Transverse colon (tissue), 4 donors: Measurements from ENCODE around the gene ESYT1. TPM values are rescaled to one million over a fixed set of nuclear protein-coding genes. Genes with fewer than 3 reads are reported as not detected.

Experiments used
- DNase-seq: peaks from one replicate; pipeline ENCODE4 v3.0.0-alpha.2; 2019
- H3K27ac ChIP-seq, 4 donors: fragments of 200-600 bp; sonication (generic); 2 replicates each; pipeline ENCODE4 v1.5.1; 2016 to 2018; ENCODE audit warnings: inconsistent platforms in 4 of 4
- H3K27me3 ChIP-seq: fragments of 200-600 bp; sonication (generic); 2 replicates; pipeline ENCODE4 v1.5.1; 2017; ENCODE audit warnings: inconsistent platforms
- H3K36me3 ChIP-seq, 4 donors: fragments of 200-600 bp; sonication (generic); 2 replicates each; pipeline ENCODE4 v1.5.1; 2017 to 2019; ENCODE audit warnings: inconsistent platforms in 4 of 4
- H3K4me1 ChIP-seq, 4 donors: fragments of 200-600 bp; sonication (generic); 2 replicates each; pipeline ENCODE4 v1.5.1; 2017 to 2020; ENCODE audit warnings: inconsistent platforms in 4 of 4
- H3K4me3 ChIP-seq, 4 donors: fragments of 200-600 bp; sonication (generic); 1 replicate in 1 of 4; 2 replicates in 3 of 4; pipeline versions ENCODE4 v1.5.1 to v1.6.1; 2017 to 2019; ENCODE audit warnings: inconsistent platforms in 4 of 4
- H3K9me3 ChIP-seq, 2 donors: fragments of 200-600 bp; sonication (generic); 2 replicates each; pipeline ENCODE4 v1.5.1; 2017 to 2019; ENCODE audit warnings: inconsistent platforms in 2 of 2
- CTCF ChIP-seq, 5 experiments: fragments of 200-600 bp in 3 of 5; fragments of 450-650 bp in 2 of 5; sonication (generic) in 3 of 5; IDR thresholded peaks; 1 replicate in 2 of 5; 2 replicates in 3 of 5; pipeline ENCODE4 v1.5.1; 2016 to 2017; ENCODE audit warnings: antibody characterized with exemption in 5 of 5, inconsistent platforms in 3 of 5, mild to moderate bottlenecking in 2 of 5, moderate library complexity in 1 of 5
- EP300 ChIP-seq: sonication (generic); formaldehyde crosslinking; IDR thresholded peaks from one replicate; pipeline ENCODE4 v1.6.1; 2017; ENCODE audit warnings: antibody characterized with exemption, low read depth
- POLR2A ChIP-seq: fragments of 450-650 bp; IDR thresholded peaks from one replicate; pipeline ENCODE4 v1.6.1; 2016; ENCODE audit warnings: antibody characterized with exemption, mild to moderate bottlenecking, moderate library complexity
- POLR2AphosphoS5 ChIP-seq, 3 donors: sonication (generic); formaldehyde crosslinking; IDR thresholded peaks; one replicate each; pipeline ENCODE4 v1.6.1; 2016; ENCODE audit warnings: antibody characterized with exemption in 3 of 3
- WGBS, 2 donors: methylation state at CpG; one replicate each; pipeline ENCODE4 v1.1.5; 2018; ENCODE audit warnings: low coverage in 1 of 2; 5-methylcytosine and 5-hydroxymethylcytosine counted together
- in situ Hi-C, 4 donors: fragments of 200-750 bp; cut with MboI; loops; one replicate each; pipeline versions ENCODE4 v1.15.0 to v1.15.1; 2017; ENCODE audit warnings: low sequenced_read_pairs in 3 of 4, low pct_ligation_motif_present in 1 of 4, low pct_unique_long_range_greater_than_20kb in 1 of 4
- intact Hi-C: fragments of 100-400 bp; cut with DNase I; formaldehyde crosslinking; loops from one replicate; pipeline ENCODE4 v1.15.1; 2023; ENCODE audit warnings: low total_unique reads
- total RNA-seq, 4 donors: library from RNA; depleted of rRNA; stranded (reverse); fragments of >200 nt; gene quantifications; one replicate each; pipeline ENCODE4 v1.1.0, GENCODE V29; 2016

Gene ESYT1
- total RNA-seq, 4 donors from 2014 or later, result 94.2 to 133 (median 97.9) TPM

- Histone ChIP-seq H3K4me3 (peak overlapping the region; percentile 40 to 96 (median 74)), H3K36me3 (peaks cover 0 to 26% (median 9%) of the 10 kb centered on the region in 4 donors), H3K27me3 (no peaks in the 10 kb centered on the region), H3K9me3 (no peaks in the 10 kb centered on the region), H3K27ac (peak overlapping the region; percentile 86 to 96 (median 91)), H3K4me1 (peaks cover 7 to 32% (median 24%) of the 10 kb centered on the region in 4 donors)
- no peak for DNase-seq
- intact Hi-C loops, result no loop called here
- 0 to 1% methylated on average over 1 to 8 of the region's 8 CpGs for WGBS, 2 donors
- TF ChIP-seq POLR2AphosphoS5 (IDR thresholded peaks at IDR 0.05), result no peak
- TF ChIP-seq POLR2A, result no peak
- no peak for TF ChIP-seq EP300
- no peak for TF ChIP-seq CTCF (IDR thresholded peaks at IDR 0.05)
- in situ Hi-C loops, result no loop called here
These were observed 24.3 kb upstream of the ESYT1 start for GRCh38 chr12:56103823-56104108.

- TF ChIP-seq POLR2AphosphoS5 (IDR thresholded peaks at IDR 0.05) (peak; percentile 83 to 92 (median 92)), POLR2A (peak; percentile 96), EP300 (peak; percentile 62), CTCF (IDR thresholded peaks at IDR 0.05) (peak in 1 of 5 experiments; percentile 9)
- Histone ChIP-seq H3K27me3 (no peaks in the 10 kb centered on the region), H3K4me1 (peaks cover 7 to 32% (median 24%) of the 10 kb centered on the region in 4 donors), H3K9me3 (no peaks in the 10 kb centered on the region), H3K36me3 (peaks cover 0 to 23% (median 11%) of the 10 kb centered on the region in 4 donors), H3K27ac (peak within 1 kb of the TSS; percentile 86 to 96 (median 91)), H3K4me3 (peak within 1 kb of the TSS; percentile 73 to 96 (median 79))
- intact Hi-C loops, result no loop called here
- 0% methylated on average over 17 to 43 of the region's 60 CpGs for WGBS, 2 donors
- in situ Hi-C loops, result no loop called here
- DNase-seq, result peak; percentile 98
These were observed 23.8 kb upstream of the ESYT1 start, which contains the start of gene PA2G4 for GRCh38 chr12:56104109-56104814. TSS of gene PA2G4 (plus strand) at chr12:56104559. CDS start at chr12:56104738, 179 bp downstream.

- no peak for TF ChIP-seq CTCF (IDR thresholded peaks at IDR 0.05)
- no peak for DNase-seq
- in situ Hi-C loops, result no loop called here
These were observed 23.1 kb upstream of the ESYT1 start for GRCh38 chr12:56104815-56105608.

GRCh38 chr12:56105609-56105902, 22.5 kb upstream of the ESYT1 start:
- H3K27ac ChIP-seq, result peak overlapping the region in 3 of 4 donors; percentile 86 to 96 (median 91)
- H3K4me3 ChIP-seq, result peak overlapping the region; percentile 73 to 96 (median 79)
- 14 to 26% methylated on average over 2 of the region's 2 CpGs for WGBS, 2 donors
- intact Hi-C loops, result no loop called here
- no peak for DNase-seq
- in situ Hi-C loops, result no loop called here
- peaks cover 7 to 32% (median 24%) of the 10 kb centered on the region in 4 donors for H3K4me1 ChIP-seq
- peaks cover 0 to 35% (median 12%) of the 10 kb centered on the region in 4 donors for H3K36me3 ChIP-seq
- TF ChIP-seq POLR2AphosphoS5 (IDR thresholded peaks at IDR 0.05) (no peak), CTCF (IDR thresholded peaks at IDR 0.05) (no peak), EP300 (no peak), POLR2A (no peak)
- H3K27me3 ChIP-seq, result no peaks in the 10 kb centered on the region
- no peaks in the 10 kb centered on the region for H3K9me3 ChIP-seq

More at GRCh38 chr12:56104815-56105608, 23.1 kb upstream of the ESYT1 start:
- Histone ChIP-seq H3K4me1 (peaks cover 7 to 32% (median 24%) of the 10 kb centered on the region in 4 donors), H3K27me3 (no peaks in the 10 kb centered on the region), H3K4me3 (peak overlapping the region; percentile 73 to 96 (median 79)), H3K27ac (peak overlapping the region; percentile 86 to 96 (median 91)), H3K9me3 (no peaks in the 10 kb centered on the region), H3K36me3 (peaks cover 0 to 29% (median 11%) of the 10 kb centered on the region in 4 donors)
- 1 to 8% methylated on average over 2 to 40 of the region's 40 CpGs for WGBS, 2 donors
- intact Hi-C loops, result no loop called here
